Nephron (organoid): ENCODE data around the gene NAT9.

Experiments used
- H3K27ac Mint-ChIP-seq, 3 experiments: 2 replicates each; pipeline ENCODE4 v1.8.0; 2020; ENCODE audit warnings: mixed read lengths in 3 of 3, mild to moderate bottlenecking in 2 of 3, moderate library complexity in 1 of 3
- H3K27me3 Mint-ChIP-seq: 2 replicates; pipeline ENCODE4 v1.8.0; 2021; ENCODE audit warnings: low read depth, mild to moderate bottlenecking, moderate library complexity, mixed read lengths
- H3K36me3 Mint-ChIP-seq: 2 replicates; pipeline ENCODE4 v1.8.0; 2020; ENCODE audit warnings: low read depth, mixed read lengths
- H3K4me1 Mint-ChIP-seq: 2 replicates; pipeline ENCODE4 v1.8.0; 2020; ENCODE audit warnings: mixed read lengths
- H3K4me3 Mint-ChIP-seq, 3 experiments: 2 replicates each; pipeline ENCODE4 v1.8.0; 2020; ENCODE audit warnings: mild to moderate bottlenecking in 3 of 3, mixed read lengths in 3 of 3, moderate library complexity in 2 of 3
- H3K9me3 Mint-ChIP-seq: 2 replicates; pipeline ENCODE4 v1.8.0; 2020; ENCODE audit warnings: mixed read lengths
- TF ChIP-seq, protein P1 (sequence below), 3 experiments: fragments of 200-600 bp; sonication (generic); IDR thresholded peaks; one replicate each; pipeline ENCODE4 v1.5.0; 2021; ENCODE audit warnings: antibody characterized with exemption in 3 of 3; ENCODE audit not compliant: unreplicated experiment in 3 of 3

The NAT9 gene

DNA sequence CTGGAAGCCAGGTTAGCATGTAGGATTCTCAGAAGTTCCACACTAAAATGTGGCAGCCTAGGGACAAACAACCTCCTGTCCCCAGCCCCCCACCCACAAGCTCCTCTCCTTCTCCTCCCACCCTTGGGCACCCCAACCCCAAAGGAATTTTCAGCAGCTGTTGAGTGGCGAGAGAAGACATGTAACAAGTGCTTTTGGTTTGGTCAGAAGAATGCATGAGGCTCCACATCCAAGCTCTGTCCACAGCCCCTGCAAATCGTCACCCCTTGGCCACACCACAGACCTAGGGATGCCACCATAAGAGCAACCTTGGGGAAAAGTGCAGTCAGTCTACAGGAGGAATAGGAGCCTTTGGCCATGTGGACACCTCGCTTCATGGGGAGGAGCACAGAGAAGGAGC is 51.0 kb downstream of the NAT9 start:
- Mint-ChIP-seq H3K27ac (no peak overlapping the region), H3K9me3 (no peaks in the 10 kb centered on the region), H3K36me3 (no peaks in the 10 kb centered on the region), H3K4me3 (no peak overlapping the region), H3K4me1 (no peaks in the 10 kb centered on the region), H3K27me3 (peaks cover 23% of the 10 kb centered on the region)
- TF ChIP-seq, protein P1, sequence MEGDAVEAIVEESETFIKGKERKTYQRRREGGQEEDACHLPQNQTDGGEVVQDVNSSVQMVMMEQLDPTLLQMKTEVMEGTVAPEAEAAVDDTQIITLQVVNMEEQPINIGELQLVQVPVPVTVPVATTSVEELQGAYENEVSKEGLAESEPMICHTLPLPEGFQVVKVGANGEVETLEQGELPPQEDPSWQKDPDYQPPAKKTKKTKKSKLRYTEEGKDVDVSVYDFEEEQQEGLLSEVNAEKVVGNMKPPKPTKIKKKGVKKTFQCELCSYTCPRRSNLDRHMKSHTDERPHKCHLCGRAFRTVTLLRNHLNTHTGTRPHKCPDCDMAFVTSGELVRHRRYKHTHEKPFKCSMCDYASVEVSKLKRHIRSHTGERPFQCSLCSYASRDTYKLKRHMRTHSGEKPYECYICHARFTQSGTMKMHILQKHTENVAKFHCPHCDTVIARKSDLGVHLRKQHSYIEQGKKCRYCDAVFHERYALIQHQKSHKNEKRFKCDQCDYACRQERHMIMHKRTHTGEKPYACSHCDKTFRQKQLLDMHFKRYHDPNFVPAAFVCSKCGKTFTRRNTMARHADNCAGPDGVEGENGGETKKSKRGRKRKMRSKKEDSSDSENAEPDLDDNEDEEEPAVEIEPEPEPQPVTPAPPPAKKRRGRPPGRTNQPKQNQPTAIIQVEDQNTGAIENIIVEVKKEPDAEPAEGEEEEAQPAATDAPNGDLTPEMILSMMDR (IDR thresholded peaks at IDR 0.05; ENCODE audit: unreplicated experiment in 3 of 3): no peak

- Mint-ChIP-seq H3K36me3 (no peaks in the 10 kb centered on the region), H3K4me3 (no peak overlapping the region), H3K27ac (no peak overlapping the region), H3K27me3 (peaks cover 23% of the 10 kb centered on the region), H3K4me1 (no peaks in the 10 kb centered on the region), H3K9me3 (no peaks in the 10 kb centered on the region)
- TF ChIP-seq, protein P1 (IDR thresholded peaks at IDR 0.05; ENCODE audit: unreplicated experiment in 3 of 3): no peak
Observed at GRCh38 chr17:74723891-74724290, 52.3 kb downstream of the NAT9 start.

DNA sequence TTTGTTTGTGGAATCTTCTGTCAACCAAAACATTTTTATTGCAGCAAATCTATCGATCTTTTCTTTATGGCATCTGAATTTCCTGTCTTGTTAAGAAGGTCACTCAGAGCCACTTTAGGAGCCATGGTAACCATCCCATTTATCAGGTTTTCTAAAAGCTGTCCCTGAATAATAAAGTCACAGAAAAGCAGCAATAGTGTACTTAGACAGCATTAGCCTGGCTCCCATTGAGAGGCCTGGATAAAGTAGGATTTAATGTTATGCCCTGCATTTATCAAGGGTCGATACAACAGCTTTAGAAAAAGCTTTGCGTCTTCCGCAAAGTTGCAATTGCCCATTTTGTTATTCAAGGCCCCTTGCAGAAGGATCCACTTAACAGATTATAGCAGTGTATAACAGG is 53.4 kb downstream of the NAT9 start:
- no peaks in the 10 kb centered on the region for H3K36me3 Mint-ChIP-seq

More for the DNA sequence above, 53.4 kb downstream of the NAT9 start:
- H3K4me3 Mint-ChIP-seq: no peak overlapping the region
- peaks cover 27% of the 10 kb centered on the region for H3K27me3 Mint-ChIP-seq
- H3K4me1 Mint-ChIP-seq: no peaks in the 10 kb centered on the region
- no peaks in the 10 kb centered on the region for H3K9me3 Mint-ChIP-seq
- no peak overlapping the region for H3K27ac Mint-ChIP-seq
- TF ChIP-seq, protein P1 (IDR thresholded peaks at IDR 0.05; ENCODE audit: unreplicated experiment in 3 of 3): no peak
